ENCODE results near the gene THAP10. TPM values are rescaled to one million over a fixed set of nuclear protein-coding genes. Genes with fewer than 3 reads are reported as not detected.

The THAP10 gene
- total RNA-seq, 1 donor from 2014 or later = 0.79 TPM

GRCh38 chr15:70857562-70858285, 34.5 kb downstream of the THAP10 start:
- Histone ChIP-seq H3K4me3 (ENCODE audit: low read depth, low read length) (no peak overlapping the region), H3K36me3 (ENCODE audit: control insufficient read depth, insufficient read depth, low read length) (no peaks in the 10 kb centered on the region), H3K27me3 (ENCODE audit: control insufficient read depth, insufficient read depth, low read length) (no peaks in the 10 kb centered on the region)
- DNase-seq (ENCODE audit: low read depth) (no peak), FAIRE-seq (no peak)
- no peak for TF ChIP-seq CTCF (IDR thresholded peaks at IDR 0.05; ENCODE audit: insufficient read depth, low read length, severe bottlenecking)

- DNase-seq (ENCODE audit: low read depth) (peak; percentile 96), FAIRE-seq (no peak)
- Histone ChIP-seq H3K4me3 (ENCODE audit: low read depth, low read length) (no peak overlapping the region), H3K36me3 (ENCODE audit: control insufficient read depth, insufficient read depth, low read length) (no peaks in the 10 kb centered on the region), H3K27me3 (ENCODE audit: control insufficient read depth, insufficient read depth, low read length) (no peaks in the 10 kb centered on the region)
- TF ChIP-seq CTCF (IDR thresholded peaks at IDR 0.05; ENCODE audit: insufficient read depth, low read length, severe bottlenecking) = no peak
Measured at GRCh38 chr15:70856884-70857561, 35.2 kb downstream of the THAP10 start.

DNA sequence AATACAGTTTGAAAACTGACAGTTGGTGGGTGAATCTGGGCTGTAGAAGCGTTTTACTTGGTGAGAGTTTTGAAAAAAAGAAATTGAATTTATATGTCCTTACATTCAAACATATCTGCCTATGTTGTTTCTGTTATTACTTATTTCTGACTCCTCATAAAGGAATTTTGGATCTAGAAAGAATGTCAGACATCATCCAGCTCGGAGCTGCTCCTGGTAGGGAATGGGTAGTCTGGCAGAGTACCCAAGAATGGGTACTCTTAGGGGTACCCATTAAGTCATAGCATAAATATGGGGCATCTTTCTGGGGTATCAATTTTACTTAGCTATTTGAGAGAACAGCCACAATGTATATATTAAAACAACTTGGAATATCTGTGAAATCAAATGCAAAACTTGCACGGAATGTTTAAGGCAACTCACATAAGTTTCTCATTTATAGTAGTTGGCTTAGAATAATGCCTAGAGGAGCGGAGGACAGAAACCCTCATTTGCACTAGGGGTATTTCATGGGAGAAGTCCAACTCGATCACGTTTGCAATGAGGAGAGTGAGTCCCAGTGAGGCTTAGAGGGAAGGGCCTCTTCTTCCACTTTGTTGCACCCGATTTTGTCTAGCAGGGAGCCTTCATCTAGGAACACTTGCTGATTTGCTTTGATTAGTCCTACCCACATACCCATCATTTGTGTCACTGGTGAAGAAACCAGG, 35.9 kb downstream of the THAP10 start:
- no peak overlapping the region for H3K4me3 ChIP-seq (ENCODE audit: low read depth, low read length)
- H3K27me3 ChIP-seq (ENCODE audit: control insufficient read depth, insufficient read depth, low read length) = no peaks in the 10 kb centered on the region
- FAIRE-seq (peak; percentile 92), DNase-seq (ENCODE audit: low read depth) (no peak)
- no peak for TF ChIP-seq CTCF (IDR thresholded peaks at IDR 0.05; ENCODE audit: insufficient read depth, low read length, severe bottlenecking)
- peaks cover 1% of the 10 kb centered on the region for H3K36me3 ChIP-seq (ENCODE audit: control insufficient read depth, insufficient read depth, low read length)

DNA sequence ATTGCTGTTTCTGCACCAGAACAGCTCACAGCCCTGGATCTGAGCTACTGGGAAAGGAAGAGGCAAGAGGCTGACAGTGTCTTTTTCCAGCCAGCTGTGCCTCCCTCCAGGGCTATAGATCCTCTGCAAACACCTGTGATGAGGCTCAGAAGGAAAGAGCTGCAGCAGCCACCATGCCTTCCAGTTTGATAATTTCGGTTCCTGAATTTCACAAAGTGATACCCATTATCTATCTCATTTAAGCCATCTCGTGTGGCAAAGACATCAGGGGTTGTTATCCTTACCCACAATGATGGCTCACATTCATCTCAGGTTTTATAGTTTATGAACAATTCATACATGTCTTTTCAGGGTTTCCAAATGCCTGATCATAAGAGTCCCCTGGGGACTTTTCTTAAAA, 36.5 kb downstream of the THAP10 start:
- TF ChIP-seq CTCF (IDR thresholded peaks at IDR 0.05; ENCODE audit: insufficient read depth, low read length, severe bottlenecking) = no peak
- FAIRE-seq (no peak), DNase-seq (ENCODE audit: low read depth) (no peak)
- no peak overlapping the region for H3K4me3 ChIP-seq (ENCODE audit: low read depth, low read length)
- H3K27me3 ChIP-seq (ENCODE audit: control insufficient read depth, insufficient read depth, low read length) = no peaks in the 10 kb centered on the region
- peaks cover 1% of the 10 kb centered on the region for H3K36me3 ChIP-seq (ENCODE audit: control insufficient read depth, insufficient read depth, low read length)

- Histone ChIP-seq H3K4me3 (ENCODE audit: low read depth, low read length) (peak overlapping the region; percentile 75), H3K36me3 (ENCODE audit: control insufficient read depth, insufficient read depth, low read length) (peaks cover 1% of the 10 kb centered on the region), H3K27me3 (ENCODE audit: control insufficient read depth, insufficient read depth, low read length) (no peaks in the 10 kb centered on the region)
- no peak for FAIRE-seq
- TF ChIP-seq CTCF (IDR thresholded peaks at IDR 0.05; ENCODE audit: insufficient read depth, low read length, severe bottlenecking) = no peak
- peak; percentile 64 for DNase-seq (ENCODE audit: low read depth)
Measured at GRCh38 chr15:70854666-70854976, 37.6 kb downstream of the THAP10 start.
